ENCODE measurements around the gene SULT2B1. TPM values are rescaled to one million over a fixed set of nuclear protein-coding genes. Genes with fewer than 3 reads are reported as not detected.

Gene SULT2B1
- total RNA-seq, 2 experiments from 2014 or later = 0.21 to 0.30 TPM

DNA sequence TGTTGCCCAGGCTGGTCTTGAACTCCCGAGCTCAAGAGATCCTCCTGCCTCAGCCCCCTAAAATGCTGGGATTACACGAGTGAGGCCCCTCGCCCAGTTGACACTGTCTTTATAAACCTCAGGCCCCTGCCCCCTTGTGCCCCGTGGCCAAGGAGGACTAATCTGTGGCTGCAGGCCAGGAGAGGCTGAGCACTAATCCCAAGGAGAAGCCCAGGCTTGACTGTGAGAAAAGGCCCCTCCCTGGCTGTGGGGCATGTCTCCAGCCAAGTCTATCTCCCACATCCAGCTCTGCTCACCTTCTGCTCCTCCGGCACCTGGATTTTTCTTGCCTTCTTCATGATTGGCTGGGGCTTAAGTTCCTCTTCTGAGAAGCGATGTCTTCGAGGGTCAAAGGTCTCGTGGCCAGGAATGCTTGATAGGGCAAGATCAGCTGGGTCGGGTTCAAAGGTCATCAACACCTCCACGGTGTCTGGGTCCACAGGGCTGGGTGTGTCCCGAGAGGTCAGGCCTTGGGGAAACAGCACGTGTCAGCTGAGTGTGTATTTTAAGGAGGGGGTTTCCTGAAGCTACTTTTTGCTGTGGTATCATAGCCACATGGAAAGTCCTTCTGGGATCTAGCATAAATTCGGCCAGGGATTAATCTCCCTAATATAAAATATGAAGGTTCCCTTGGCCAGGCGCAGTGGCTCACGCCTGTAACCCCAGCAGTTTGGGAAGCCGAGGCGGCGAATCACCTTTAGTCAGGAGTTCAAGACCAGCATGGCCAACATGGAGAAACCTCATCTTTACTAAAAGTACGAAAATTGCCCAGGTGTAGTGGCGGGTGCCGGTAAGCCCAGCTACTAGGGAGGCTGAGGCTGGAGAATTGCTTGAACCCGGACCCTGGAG is 81.4 kb downstream of the SULT2B1 start:
- ChIA-PET CTCF (interaction anchor here (0.5 to 2.3 kb wide), 6 partner anchors 10 to 565 kb away, joined by 3 to 10 read pairs (median 4); partner anchors contain the start of gene CA11), POLR2A (interaction anchor here (1.0 kb wide), 1 partner anchor 12 kb away, joined by 4 read pairs; the partner anchor contains the start of gene CA11)
- no peaks in the 10 kb centered on the region for H3K27me3 Mint-ChIP-seq
- peaks cover 56% of the 10 kb centered on the region for H3K4me1 Mint-ChIP-seq
- H3K4me3 Mint-ChIP-seq = no peak overlapping the region
- DNase-seq = no peak
- H3K9me3 Mint-ChIP-seq = no peaks in the 10 kb centered on the region
- H3K36me3 Mint-ChIP-seq (ENCODE audit: low read depth) = peaks cover 17% of the 10 kb centered on the region
- peak overlapping the region; percentile 90 for H3K27ac Mint-ChIP-seq

- Mint-ChIP-seq H3K27me3 (no peaks in the 10 kb centered on the region), H3K27ac (peak overlapping the region; percentile 90), H3K4me3 (peak overlapping the region; percentile 74), H3K36me3 (ENCODE audit: low read depth) (peaks cover 17% of the 10 kb centered on the region), H3K4me1 (peaks cover 60% of the 10 kb centered on the region), H3K9me3 (peaks cover 3% of the 10 kb centered on the region)
- CTCF ChIA-PET = interaction anchor here (0.5 to 2.3 kb wide), 6 partner anchors 10 to 565 kb away, joined by 3 to 10 read pairs (median 4); partner anchors contain the start of gene CA11
- POLR2A ChIA-PET = interaction anchor here (1.0 kb wide), 1 partner anchor 12 kb away, joined by 4 read pairs; the partner anchor contains the start of gene CA11
- no peak for DNase-seq
Measured at GRCh38 chr19:48634036-48634342, 82.0 kb downstream of the SULT2B1 start.

GRCh38 chr19:48634424-48635262 is 82.7 kb downstream of the SULT2B1 start:
- Mint-ChIP-seq H3K36me3 (ENCODE audit: low read depth) (peaks cover 18% of the 10 kb centered on the region), H3K9me3 (peaks cover 3% of the 10 kb centered on the region), H3K4me1 (peaks cover 60% of the 10 kb centered on the region), H3K4me3 (peak overlapping the region; percentile 74), H3K27ac (peak overlapping the region; percentile 90), H3K27me3 (no peaks in the 10 kb centered on the region)
- peak; percentile 94 for DNase-seq
- CTCF ChIA-PET = interaction anchor here (0.5 to 2.3 kb wide), 5 partner anchors 11 to 564 kb away, joined by 3 to 10 read pairs (median 3); partner anchors contain the start of gene CA11
- POLR2A ChIA-PET = interaction anchor here (1.0 kb wide), 1 partner anchor 11 kb away, joined by 4 read pairs; the partner anchor contains the start of gene CA11

GRCh38 chr19:48635263-48635965 is 83.4 kb downstream of the SULT2B1 start:
- POLR2A ChIA-PET = no interaction called here
- H3K4me1 Mint-ChIP-seq = peaks cover 59% of the 10 kb centered on the region

DNA sequence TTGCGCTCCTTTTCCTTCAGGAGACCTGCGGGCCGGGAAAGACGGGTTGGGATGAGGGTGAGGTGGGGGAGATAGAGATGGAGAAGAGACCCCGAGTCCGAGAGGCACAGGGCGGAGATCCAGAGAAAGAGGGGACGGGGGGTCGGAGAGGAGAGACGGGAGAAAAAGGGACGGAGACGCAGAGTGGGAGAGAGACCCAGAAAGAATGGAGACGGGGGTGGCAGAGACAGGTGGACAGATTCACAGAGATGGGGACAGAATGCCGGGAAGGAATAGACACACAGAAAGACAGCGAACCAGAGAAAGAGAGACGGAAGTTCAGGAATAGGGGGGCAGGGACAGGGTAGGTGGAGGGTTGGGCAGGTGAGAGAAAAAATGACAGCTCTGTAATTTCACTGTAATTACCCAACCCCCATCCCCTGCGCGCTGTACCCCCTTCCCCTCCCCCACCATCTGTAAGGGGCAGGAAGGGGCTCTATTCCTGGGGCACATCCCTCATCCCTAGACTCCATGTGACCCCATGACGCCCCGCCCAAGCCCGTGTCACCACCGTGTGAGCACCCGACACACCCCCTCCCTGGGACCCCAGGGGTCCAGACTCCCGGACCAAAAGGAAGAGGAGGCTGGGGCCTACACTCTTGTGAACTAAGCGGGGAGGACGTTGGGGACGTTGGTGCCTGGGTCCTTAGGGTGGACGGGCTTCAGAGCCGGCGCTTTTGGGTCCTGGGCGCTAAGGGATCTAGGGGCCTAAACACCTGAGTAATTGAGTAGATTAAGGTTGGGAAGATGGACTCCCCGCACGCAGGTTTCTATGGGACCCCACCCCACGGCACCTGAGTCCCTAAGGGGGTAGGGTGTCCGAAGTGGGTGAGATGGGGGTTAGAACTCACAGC is 84.2 kb downstream of the SULT2B1 start:
- ChIA-PET CTCF (no interaction called here), POLR2A (no interaction called here)

More at GRCh38 chr19:48635263-48635965, 83.4 kb downstream of the SULT2B1 start:
- Mint-ChIP-seq H3K27ac (peak overlapping the region; percentile 90), H3K36me3 (ENCODE audit: low read depth) (peaks cover 15% of the 10 kb centered on the region), H3K27me3 (no peaks in the 10 kb centered on the region), H3K4me3 (peak overlapping the region; percentile 94), H3K9me3 (peaks cover 3% of the 10 kb centered on the region)
- peak; percentile 73 for DNase-seq
- CTCF ChIA-PET = no interaction called here

GRCh38 chr19:48636859-48637448 is 85.0 kb downstream of the SULT2B1 start, which contains the start of gene DBP:
DBP (minus strand) TSS chr19:48637379; CDS start chr19:48636994, 385 bp downstream.
- peak; percentile 35 for DNase-seq
- Mint-ChIP-seq H3K36me3 (ENCODE audit: low read depth) (peaks cover 13% of the 10 kb centered on the region), H3K4me3 (peak within 1 kb of the TSS; percentile 94), H3K9me3 (peaks cover 3% of the 10 kb centered on the region), H3K27ac (peak within 1 kb of the TSS; percentile 99), H3K4me1 (peaks cover 50% of the 10 kb centered on the region), H3K27me3 (no peaks in the 10 kb centered on the region)
- CTCF ChIA-PET = interaction anchor here (0.9 kb wide), 1 partner anchor 9 kb away, joined by 5 read pairs; the partner anchor contains the start of gene CA11
- POLR2A ChIA-PET = no interaction called here

More for the DNA sequence above, 84.2 kb downstream of the SULT2B1 start:
- Mint-ChIP-seq H3K9me3 (peaks cover 3% of the 10 kb centered on the region), H3K4me3 (peak overlapping the region; percentile 94), H3K27me3 (no peaks in the 10 kb centered on the region), H3K36me3 (ENCODE audit: low read depth) (peaks cover 13% of the 10 kb centered on the region), H3K27ac (peak overlapping the region; percentile 99), H3K4me1 (peaks cover 55% of the 10 kb centered on the region)
- peak; percentile 38 for DNase-seq

GRCh38 chr19:48637449-48637947 is 85.5 kb downstream of the SULT2B1 start:
- Mint-ChIP-seq H3K36me3 (ENCODE audit: low read depth) (peaks cover 10% of the 10 kb centered on the region), H3K4me3 (peak overlapping the region; percentile 94), H3K9me3 (peaks cover 3% of the 10 kb centered on the region), H3K4me1 (peaks cover 48% of the 10 kb centered on the region), H3K27me3 (no peaks in the 10 kb centered on the region), H3K27ac (peak overlapping the region; percentile 99)
- ChIA-PET CTCF (interaction anchor here (0.9 kb wide), 1 partner anchor 9 kb away, joined by 5 read pairs; the partner anchor contains the start of gene CA11), POLR2A (interaction anchor here (0.7 kb wide), 1 partner anchor 208 kb away, joined by 7 read pairs; no protein-coding TSS in a partner anchor)
- DNase-seq = peak; percentile 100

GRCh38 chr19:48637948-48638830 is 86.2 kb downstream of the SULT2B1 start:
- Mint-ChIP-seq H3K27me3 (no peaks in the 10 kb centered on the region), H3K36me3 (ENCODE audit: low read depth) (peaks cover 8% of the 10 kb centered on the region), H3K9me3 (peaks cover 3% of the 10 kb centered on the region), H3K4me1 (peaks cover 44% of the 10 kb centered on the region), H3K27ac (peak overlapping the region; percentile 99), H3K4me3 (peak overlapping the region; percentile 94)
- peak; percentile 91 for DNase-seq
- ChIA-PET CTCF (interaction anchor here (0.9 kb wide), 2 partner anchors 8 to 13 kb away, joined by 3 to 5 read pairs; partner anchors contain the start of gene CA11), POLR2A (interaction anchor here (0.7 kb wide), 1 partner anchor 208 kb away, joined by 7 read pairs; no protein-coding TSS in a partner anchor)

DNA sequence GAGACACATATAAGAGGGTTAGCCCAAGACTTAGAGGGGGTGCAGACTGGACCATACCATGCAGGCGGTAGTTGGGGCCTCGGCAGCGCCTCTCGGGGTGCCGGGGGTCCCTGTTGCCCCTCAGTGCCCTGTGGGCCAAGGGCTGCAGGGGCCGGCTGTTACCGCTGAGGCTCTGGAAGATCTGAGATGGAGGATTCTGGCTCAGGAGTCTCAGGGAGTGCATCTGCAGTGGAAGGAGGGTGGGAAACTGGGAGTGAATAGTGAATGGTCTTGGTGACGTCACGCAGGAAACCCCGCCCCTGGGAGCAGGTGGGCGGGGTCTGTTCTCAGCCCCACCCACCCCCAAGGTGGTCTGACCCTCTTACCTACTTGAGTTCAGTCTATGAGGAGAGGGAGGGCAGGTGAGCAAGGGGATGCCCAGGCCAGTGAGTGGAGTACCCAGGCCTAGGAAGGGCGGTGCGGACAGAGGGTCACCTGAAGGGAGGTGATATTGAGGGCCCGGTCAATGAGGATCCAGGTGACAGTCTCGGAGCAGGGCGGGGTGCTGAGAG is 86.9 kb downstream of the SULT2B1 start:
- peaks cover 8% of the 10 kb centered on the region for H3K36me3 Mint-ChIP-seq (ENCODE audit: low read depth)
- H3K9me3 Mint-ChIP-seq = peaks cover 3% of the 10 kb centered on the region
- DNase-seq = no peak
- H3K27ac Mint-ChIP-seq = peak overlapping the region; percentile 99
- no peaks in the 10 kb centered on the region for H3K27me3 Mint-ChIP-seq
- CTCF ChIA-PET = interaction anchor here (0.9 kb wide), 1 partner anchor 12 kb away, joined by 3 read pairs; no protein-coding TSS in a partner anchor
- H3K4me3 Mint-ChIP-seq = peak overlapping the region; percentile 94
- H3K4me1 Mint-ChIP-seq = peaks cover 37% of the 10 kb centered on the region
- POLR2A ChIA-PET = no interaction called here
